HG03139 (cell line): Measurements from ENCODE around the gene RPS6KA3.
"Not testable (repeated sequence)": the region's sequence is repeated elsewhere in the genome, so short reads cannot be mapped to it uniquely, and the experiment has no call there.

ENCODE experiments used
- ATAC-seq: cut with Tn5 transposase; IDR thresholded peaks from one replicate; pipeline ENCODE4 v1.9.1; 2021; ENCODE audit not compliant: unreplicated experiment

The RPS6KA3 gene

GRCh38 chrX:20224814-20225487 is 41.8 kb downstream of the RPS6KA3 start:
- peak; percentile 70 for ATAC-seq

- ATAC-seq: no peak
Measured at GRCh38 chrX:20221902-20222301, 44.8 kb downstream of the RPS6KA3 start.

GRCh38 chrX:20218836-20219505 is 47.7 kb downstream of the RPS6KA3 start:
- no peak for ATAC-seq

- ATAC-seq: no peak
Measured at GRCh38 chrX:20217906-20218305, 48.8 kb downstream of the RPS6KA3 start.

GRCh38 chrX:20217271-20217670 is 49.4 kb downstream of the RPS6KA3 start:
- no peak for ATAC-seq

- ATAC-seq: no peak
Measured at GRCh38 chrX:20215565-20215964, 51.1 kb downstream of the RPS6KA3 start.

GRCh38 chrX:20212486-20213089 is 54.1 kb downstream of the RPS6KA3 start:
- ATAC-seq: peak; percentile 93

- ATAC-seq: no peak
Measured at GRCh38 chrX:20211261-20211786, 55.4 kb downstream of the RPS6KA3 start.

GRCh38 chrX:20205927-20206708 is 60.6 kb downstream of the RPS6KA3 start:
- ATAC-seq: peak; percentile 88

- no peak for ATAC-seq
Measured at GRCh38 chrX:20204351-20204750, 62.4 kb downstream of the RPS6KA3 start.

GRCh38 chrX:20197641-20198210 is 69.0 kb downstream of the RPS6KA3 start:
- no peak for ATAC-seq

- no peak for ATAC-seq
Measured at GRCh38 chrX:20189171-20189570, 77.5 kb downstream of the RPS6KA3 start.

- ATAC-seq: no peak
Measured at GRCh38 chrX:20181598-20182329, 84.9 kb downstream of the RPS6KA3 start.

- ATAC-seq: no peak
Measured at GRCh38 chrX:20177093-20177492, 89.6 kb downstream of the RPS6KA3 start.

GRCh38 chrX:20173856-20174255 is 92.9 kb downstream of the RPS6KA3 start:
- ATAC-seq: no peak

- no peak for ATAC-seq
Measured at GRCh38 chrX:20173313-20173712, 93.4 kb downstream of the RPS6KA3 start.

GRCh38 chrX:20171887-20172286 is 94.8 kb downstream of the RPS6KA3 start:
- ATAC-seq: no peak

GRCh38 chrX:20162516-20162915 is 104.2 kb downstream of the RPS6KA3 start:
- not testable (repeated sequence) for ATAC-seq

- ATAC-seq: no peak
Measured at GRCh38 chrX:20159797-20160385, 106.8 kb downstream of the RPS6KA3 start.

- ATAC-seq: no peak
Measured at GRCh38 chrX:20151689-20152088, 115.0 kb downstream of the RPS6KA3 start.
